Aorta (tissue), 5 donors: ENCODE data around the gene PER2. TPM values are rescaled to one million over a fixed set of nuclear protein-coding genes. Genes with fewer than 3 reads are reported as not detected.
A peak's percentile ranks its signal among the peaks of the same experiment; 100 is the strongest.

Experiments used
- ATAC-seq: fragments of 200-7000 bp; cut with Tn5 transposase; one replicate; pipeline ENCODE4 v1.9.1; 2022; ENCODE audit warnings: moderate library complexity; ENCODE audit not compliant: low FRiP score
- DNase-seq, 2 donors: peaks; one replicate each; pipeline ENCODE4 v3.0.0-alpha.2; 2020
- H3K27ac ChIP-seq, 2 donors: one replicate each; pipeline ENCODE4 v1.5.1; 2013; ENCODE audit warnings: low read length in 2 of 2, mild to moderate bottlenecking in 2 of 2, moderate library complexity in 2 of 2, control low read depth in 1 of 2, inconsistent platforms in 1 of 2, low read depth in 1 of 2
- H3K27me3 ChIP-seq, 2 donors: one replicate each; pipeline ENCODE4 v1.6.1; 2013; ENCODE audit warnings: control low read depth in 1 of 2, low read length in 1 of 2, mild to moderate bottlenecking in 1 of 2, moderate library complexity in 1 of 2; ENCODE audit not compliant: insufficient read depth in 2 of 2, control insufficient read depth in 1 of 2
- H3K36me3 ChIP-seq, 2 donors: one replicate each; pipeline ENCODE4 v1.6.1; 2013; ENCODE audit warnings: control low read depth in 1 of 2, low read length in 1 of 2, mild to moderate bottlenecking in 1 of 2; ENCODE audit not compliant: insufficient read depth in 2 of 2, control insufficient read depth in 1 of 2
- H3K4me1 ChIP-seq, 2 donors: one replicate each; pipeline ENCODE4 v1.6.1; 2013; ENCODE audit warnings: low read length in 2 of 2, control low read depth in 1 of 2, mild to moderate bottlenecking in 1 of 2, moderate library complexity in 1 of 2; ENCODE audit not compliant: insufficient read depth in 2 of 2, control insufficient read depth in 1 of 2
- H3K4me3 ChIP-seq, 2 donors: one replicate each; pipeline ENCODE4 v1.5.1; 2013; ENCODE audit warnings: low read length in 2 of 2, control low read depth in 1 of 2, mild to moderate bottlenecking in 1 of 2
- H3K9me3 ChIP-seq: one replicate; pipeline ENCODE4 v1.6.1; 2013; ENCODE audit warnings: mild to moderate bottlenecking, low read length; ENCODE audit not compliant: control insufficient read depth
- WGBS, 2 donors: extraction: QIAGEN DNeasy Blood & Tissue Kit; methylation state at CpG; one replicate each; pipeline ENCODE4 v1.1.7; 2013; 5-methylcytosine and 5-hydroxymethylcytosine counted together
- intact Hi-C, 2 donors: fragments of 100-400 bp; cut with DNase I; formaldehyde crosslinking; loops; one replicate each; pipeline versions ENCODE4 v1.14.2 to v1.15.0; 2022
- polyA plus RNA-seq, 2 donors: library from polyadenylated mRNA; stranded (reverse); fragments of 200-250 nt; gene quantifications; one replicate each; pipeline ENCODE4 v1.2.3, GENCODE V29; 2013
- total RNA-seq, 2 donors: library from RNA; stranded (reverse); fragmentation: NEBNext Ultra II Directional; extraction: Animal tissue kit (Norgen Biotek cat#: 25700); gene quantifications; one replicate each; pipeline ENCODE4 v1.2.1, GENCODE V29; 2021
- donor health status: healthy with polysubstance abuse.
- donor health status: Bipolar disorder and iron deficiency.
- donor health status: DM: no; HTN: no; CAD: no.
- donor health status: DM: no; HTN: no; CAD: no.
- donor health status: DM: yes; HTN: yes; CAD: no.

The PER2 gene
- total and polyA plus RNA-seq, 4 donors, result 2.0 to 25.1 (median 14.1) TPM

- ATAC-seq (no peak), DNase-seq (peak in 1 of 2 donors; percentile 61)
- WGBS, 2 donors, result 85 to 87% methylated on average over 9 of the region's 9 CpGs
- Histone ChIP-seq H3K4me1 (no peaks in the 10 kb centered on the region), H3K36me3 (no peaks in the 10 kb centered on the region), H3K4me3 (no peak overlapping the region), H3K27me3 (no peaks in the 10 kb centered on the region), H3K9me3 (no peaks in the 10 kb centered on the region), H3K27ac (no peak overlapping the region)
- intact Hi-C loops, result no loop called here
These were observed 5.6 kb upstream of the PER2 start for GRCh38 chr2:238294046-238294392.

GRCh38 chr2:238291550-238292281 lies 3.3 kb upstream of the PER2 start:
- no peak for ATAC-seq
- peak; percentile 38 to 65 for DNase-seq
- Histone ChIP-seq H3K4me1 (no peaks in the 10 kb centered on the region), H3K27me3 (no peaks in the 10 kb centered on the region), H3K27ac (no peak overlapping the region), H3K4me3 (no peak overlapping the region), H3K36me3 (no peaks in the 10 kb centered on the region), H3K9me3 (no peaks in the 10 kb centered on the region)
- intact Hi-C loops, result no loop called here
- WGBS, 2 donors, result 95 to 97% methylated on average over 8 of the region's 8 CpGs

- intact Hi-C loops, result no loop called here
- H3K27ac ChIP-seq, result no peak overlapping the region
These were observed 2.5 kb upstream of the PER2 start for GRCh38 chr2:238290715-238291549.

GRCh38 chr2:238290091-238290509 lies 1.7 kb upstream of the PER2 start:
- ATAC-seq, result no peak
- Histone ChIP-seq H3K4me3 (no peak overlapping the region), H3K4me1 (no peaks in the 10 kb centered on the region), H3K9me3 (no peaks in the 10 kb centered on the region), H3K36me3 (no peaks in the 10 kb centered on the region), H3K27ac (no peak overlapping the region), H3K27me3 (no peaks in the 10 kb centered on the region)
- peak; percentile 49 to 70 for DNase-seq
- intact Hi-C loops, result no loop called here
- 77 to 79% methylated on average over 8 of the region's 8 CpGs for WGBS, 2 donors

More at GRCh38 chr2:238290715-238291549, 2.5 kb upstream of the PER2 start:
- no peaks in the 10 kb centered on the region for H3K9me3 ChIP-seq
- WGBS, 2 donors, result 85 to 86% methylated on average over 5 of the region's 5 CpGs
- H3K36me3 ChIP-seq, result no peaks in the 10 kb centered on the region
- peak; percentile 44 to 70 for DNase-seq
- H3K4me1 ChIP-seq, result no peaks in the 10 kb centered on the region
- no peaks in the 10 kb centered on the region for H3K27me3 ChIP-seq
- no peak for ATAC-seq
- no peak overlapping the region for H3K4me3 ChIP-seq

GRCh38 chr2:238289574-238289973 lies 1.2 kb upstream of the PER2 start:
- no peak overlapping the region for H3K27ac ChIP-seq
- H3K4me3 ChIP-seq, result no peak overlapping the region
- no peaks in the 10 kb centered on the region for H3K27me3 ChIP-seq
- no peaks in the 10 kb centered on the region for H3K9me3 ChIP-seq
- WGBS, 2 donors, result 37 to 45% methylated on average over 13 of the region's 13 CpGs
- H3K4me1 ChIP-seq, result no peaks in the 10 kb centered on the region
- DNase-seq, result peak; percentile 46 to 57
- no peaks in the 10 kb centered on the region for H3K36me3 ChIP-seq
- intact Hi-C loops, result no loop called here
- ATAC-seq, result no peak

GRCh38 chr2:238288650-238289573 lies 502 bp upstream of the PER2 start:
- intact Hi-C loops, result no loop called here
- 1% methylated on average over 104 to 108 of the region's 108 CpGs for WGBS, 2 donors
- peak overlapping the region; percentile 58 to 69 for H3K4me3 ChIP-seq
- no peaks in the 10 kb centered on the region for H3K9me3 ChIP-seq
- no peaks in the 10 kb centered on the region for H3K36me3 ChIP-seq
- H3K27ac ChIP-seq, result peak overlapping the region; percentile 81 to 88
- peak; percentile 91 for ATAC-seq
- no peaks in the 10 kb centered on the region for H3K27me3 ChIP-seq
- DNase-seq, result peak; percentile 98 to 99
- no peaks in the 10 kb centered on the region for H3K4me1 ChIP-seq

GRCh38 chr2:238286987-238287736 lies 1.2 kb downstream of the PER2 start:
- intact Hi-C loops, result loop anchor here in 1 of 2 donors (2.0 kb wide), 1 partner anchor 34 kb away; the partner anchor contains the start of gene TRAF3IP1
- no peaks in the 10 kb centered on the region for H3K27me3 ChIP-seq
- H3K36me3 ChIP-seq, result no peaks in the 10 kb centered on the region
- DNase-seq, result peak; percentile 42 to 74
- peak overlapping the region; percentile 88 for H3K27ac ChIP-seq
- ATAC-seq, result no peak
- H3K9me3 ChIP-seq, result no peaks in the 10 kb centered on the region
- H3K4me1 ChIP-seq, result no peaks in the 10 kb centered on the region
- 20 to 30% methylated on average over 11 of the region's 11 CpGs for WGBS, 2 donors
- peak overlapping the region; percentile 2 to 69 for H3K4me3 ChIP-seq

GRCh38 chr2:238286551-238286950 lies 1.9 kb downstream of the PER2 start:
- peak; percentile 63 for ATAC-seq
- 5 to 7% methylated on average over 7 of the region's 7 CpGs for WGBS, 2 donors
- no peak overlapping the region for H3K4me3 ChIP-seq
- peak; percentile 80 to 88 for DNase-seq
- no peaks in the 10 kb centered on the region for H3K4me1 ChIP-seq
- H3K36me3 ChIP-seq, result no peaks in the 10 kb centered on the region
- peak overlapping the region; percentile 88 for H3K27ac ChIP-seq
- H3K9me3 ChIP-seq, result no peaks in the 10 kb centered on the region
- H3K27me3 ChIP-seq, result no peaks in the 10 kb centered on the region
- intact Hi-C loops, result loop anchor here in 1 of 2 donors (2.0 kb wide), 1 partner anchor 34 kb away; the partner anchor contains the start of gene TRAF3IP1
